Endothelial cell of umbilical vein (primary cell): ENCODE measurements around the gene UVRAG. TPM values are rescaled to one million over a fixed set of nuclear protein-coding genes. Genes with fewer than 3 reads are reported as not detected.

Experiments used
- BruUV-seq: library from RNA; stranded (reverse); fragments of 400-500 nt; replicated peaks from 2 replicates; lab custom pipeline; 2021; lab: Mats Ljungman, UMichigan
- CTCF ChIA-PET: fragments of 300-600, 350-600 bp; sonication (Branson Sonifier 250); formaldehyde crosslinking; loops from one replicate; lab custom pipeline; 2021; ENCODE audit warnings: antibody characterized with exemption, inconsistent platforms; lab: Charles Lee
- POLR2A ChIA-PET: fragments of 300-600, 350-600 bp; sonication (Branson Sonifier 250); formaldehyde crosslinking; loops from one replicate; lab custom pipeline; 2021; ENCODE audit warnings: antibody characterized with exemption, inconsistent platforms; lab: Charles Lee
- DNase-seq: peaks from one replicate; pipeline ENCODE4 v3.0.0-alpha.2; 2011; ENCODE audit warnings: low read depth, low spot score
- FAIRE-seq: peaks from 2 replicates; lab custom pipeline; 2011; peaks lifted over from hg19 to GRCh38; lab: Jason Lieb, UNC
- H2AFZ ChIP-seq: 2 replicates; pipeline ENCODE4 v1.6.0; 2012; ENCODE audit warnings: low read depth, low read length, control low read depth, inconsistent platforms
- H3K27ac ChIP-seq: 2 replicates; pipeline ENCODE4 v1.5.1; 2011; ENCODE audit warnings: low read depth, mild to moderate bottlenecking, control low read depth, low read length, moderate library complexity; ENCODE audit not compliant: insufficient read depth
- H3K27me3 ChIP-seq, 2 experiments: 2 replicates each; pipeline versions ENCODE4 v1.6.0 to v1.6.1; 2011; ENCODE audit warnings: low read length in 2 of 2, mixed read lengths in 1 of 2; ENCODE audit not compliant: control insufficient read depth in 2 of 2, insufficient read depth in 2 of 2
- H3K36me3 ChIP-seq, 2 experiments: 2 replicates in 1 of 2; 3 replicates in 1 of 2; pipeline ENCODE4 v1.5.1; 2011; ENCODE audit warnings: low read length in 2 of 2, mild to moderate bottlenecking in 1 of 2, moderate library complexity in 1 of 2; ENCODE audit not compliant: control insufficient read depth in 2 of 2, insufficient read depth in 2 of 2; ENCODE audit errors: extremely low read depth in 1 of 2
- H3K4me1 ChIP-seq: 3 replicates; pipeline ENCODE4 v1.5.1; 2011; ENCODE audit warnings: mild to moderate bottlenecking, low read length; ENCODE audit not compliant: control insufficient read depth, insufficient read depth; ENCODE audit errors: extremely low read depth
- H3K4me2 ChIP-seq: 2 replicates; pipeline ENCODE4 v1.6.1; 2011; ENCODE audit warnings: low read length, control low read depth, mixed read lengths; ENCODE audit not compliant: insufficient read depth
- H3K4me3 ChIP-seq, 3 experiments: fragments of 200-600 bp in 1 of 3; sonication (generic), shearing (Covaris generic) in 1 of 3; replicated peaks in 1 of 3; 2 replicates each; pipeline ENCODE4 v1.5.1; 2011 to 2016; ENCODE audit warnings: control low read depth in 3 of 3, low read length in 3 of 3, mild to moderate bottlenecking in 2 of 3, inconsistent platforms in 1 of 3, low read depth in 1 of 3, moderate library complexity in 1 of 3; ENCODE audit not compliant: insufficient read depth in 1 of 3
- H3K79me2 ChIP-seq: 2 replicates; pipeline ENCODE4 v1.6.0; 2012; ENCODE audit warnings: low read length, inconsistent platforms; ENCODE audit not compliant: control insufficient read depth, insufficient read depth
- H3K9ac ChIP-seq: replicated peaks from 2 replicates; pipeline ENCODE3; 2011; ENCODE audit warnings: low read length, control low read depth; ENCODE audit not compliant: insufficient read depth; ENCODE audit errors: extremely low read depth
- H3K9me1 ChIP-seq: replicated peaks from 3 replicates; pipeline ENCODE4 v1.6.0; 2011; ENCODE audit warnings: mild to moderate bottlenecking, low read length; ENCODE audit not compliant: control insufficient read depth, insufficient read depth; ENCODE audit errors: extremely low read depth
- H3K9me3 ChIP-seq: replicated peaks from 2 replicates; pipeline ENCODE4 v1.5.1; 2012; ENCODE audit warnings: low read length, inconsistent platforms; ENCODE audit not compliant: control insufficient read depth, insufficient read depth
- H4K20me1 ChIP-seq: replicated peaks from 2 replicates; pipeline ENCODE3; 2011; ENCODE audit warnings: mild to moderate bottlenecking, low read length; ENCODE audit not compliant: control insufficient read depth, insufficient read depth; ENCODE audit errors: extremely low read depth
- EZH2 ChIP-seq: IDR thresholded peaks from 2 replicates; pipeline ENCODE4 v1.6.1; 2012; ENCODE audit warnings: borderline replicate concordance, low read depth, mild to moderate bottlenecking, moderate library complexity, low read length, inconsistent platforms; ENCODE audit not compliant: severe bottlenecking
- GATA2 ChIP-seq: IDR thresholded peaks from 2 replicates; pipeline ENCODE4 v1.7.0; 2011; ENCODE audit warnings: low read depth, mild to moderate bottlenecking, moderate library complexity, mixed read lengths, low read length; ENCODE audit not compliant: insufficient read length, insufficient read depth
- MYC ChIP-seq: IDR thresholded peaks from one replicate; pipeline ENCODE4 v1.6.1; 2011; ENCODE audit warnings: mild to moderate bottlenecking, low read depth, low read length
- POLR2A ChIP-seq: IDR thresholded peaks from 2 replicates; pipeline ENCODE4 v1.6.1; 2012; ENCODE audit warnings: low read depth, mild to moderate bottlenecking, control low read depth, low read length
- POLR2AphosphoS5 ChIP-seq: IDR thresholded peaks from 2 replicates; pipeline ENCODE4 v1.6.1; 2012; ENCODE audit warnings: low read depth, mild to moderate bottlenecking, control low read depth, low read length, moderate library complexity; ENCODE audit not compliant: insufficient read depth
- dilution Hi-C: fragments of 300-500 bp; cut with MboI; formaldehyde crosslinking; loops from one replicate; pipeline ENCODE4 v1.15.0; 2019; ENCODE audit warnings: low sequenced_read_pairs; ENCODE audit not compliant: extremely low pct_ligation_motif_present
- intact Hi-C: fragments of 100-400 bp; cut with micrococcal nuclease; formaldehyde crosslinking; loops from one replicate; pipeline ENCODE4 v1.10.0; 2022
- polyA plus RNA-seq, 4 experiments: library from polyadenylated mRNA; depleted of rRNA in 3 of 4; stranded (reverse) in 3 of 4; unstranded in 1 of 4; fragments of >200 nt; gene quantifications; 2 replicates each; pipeline versions ENCODE4 v1.2.1 to v1.2.3, GENCODE V29; 2011 to 2012; ENCODE audit warnings: missing spikeins in 1 of 4
- total RNA-seq: library from RNA; stranded (reverse); gene quantifications from 2 replicates; pipeline ENCODE4 v1.2.3, GENCODE V29; 2021
- TF ChIP-seq, protein P1 (sequence below), 2 donors: IDR thresholded peaks; 1 replicate in 1 of 2; 2 replicates in 1 of 2; pipeline ENCODE4 v1.5.1; 2011; ENCODE audit warnings: low read length in 2 of 2, mild to moderate bottlenecking in 2 of 2, moderate library complexity in 2 of 2, control low read depth in 1 of 2, inconsistent platforms in 1 of 2, low read depth in 1 of 2; ENCODE audit not compliant: insufficient read depth in 1 of 2; ENCODE audit errors: extremely low read depth in 1 of 2
- TF ChIP-seq, protein P2 (sequence below): IDR thresholded peaks from 2 replicates; pipeline ENCODE4 v1.6.1; 2011; ENCODE audit not compliant: insufficient read depth, insufficient read length

The UVRAG gene
- total and polyA plus RNA-seq, 2 donors (not counting 3 experiments of a cell fraction or from before 2014, with no cell fraction given) = 21.2 to 65.6 TPM

DNA sequence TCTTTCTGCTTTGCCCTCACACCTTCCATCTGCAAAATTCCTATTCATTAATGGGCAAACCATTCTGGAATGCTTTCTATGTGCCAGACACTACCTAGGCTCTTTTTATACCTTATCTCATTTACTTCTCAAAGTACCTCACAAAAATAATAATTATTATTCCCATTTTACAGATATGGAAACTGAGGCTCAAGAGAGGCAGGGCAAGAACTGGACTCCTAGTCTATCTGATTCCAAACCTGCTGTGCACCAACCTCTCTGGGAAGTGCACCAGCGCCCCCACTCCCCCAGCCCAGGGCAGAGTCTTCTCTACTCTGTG, 47.3 kb upstream of the UVRAG start:
- Histone ChIP-seq H4K20me1 (no peaks in the 10 kb centered on the region), H3K27ac (no peak overlapping the region), H3K9ac (no peak overlapping the region), H3K27me3 (peaks cover 19 to 25% of the 10 kb centered on the region in 2 experiments), H3K4me3 (no peak overlapping the region), H3K9me1 (no peaks in the 10 kb centered on the region), H3K4me1 (peaks cover 9% of the 10 kb centered on the region), H2AFZ (no peak overlapping the region), H3K36me3 (no peaks in the 10 kb centered on the region), H3K9me3 (no peaks in the 10 kb centered on the region), H3K4me2 (no peak overlapping the region), H3K79me2 (no peaks in the 10 kb centered on the region)
- no peak for TF ChIP-seq POLR2AphosphoS5
- no peak for TF ChIP-seq GATA2
- TF ChIP-seq, protein P1, sequence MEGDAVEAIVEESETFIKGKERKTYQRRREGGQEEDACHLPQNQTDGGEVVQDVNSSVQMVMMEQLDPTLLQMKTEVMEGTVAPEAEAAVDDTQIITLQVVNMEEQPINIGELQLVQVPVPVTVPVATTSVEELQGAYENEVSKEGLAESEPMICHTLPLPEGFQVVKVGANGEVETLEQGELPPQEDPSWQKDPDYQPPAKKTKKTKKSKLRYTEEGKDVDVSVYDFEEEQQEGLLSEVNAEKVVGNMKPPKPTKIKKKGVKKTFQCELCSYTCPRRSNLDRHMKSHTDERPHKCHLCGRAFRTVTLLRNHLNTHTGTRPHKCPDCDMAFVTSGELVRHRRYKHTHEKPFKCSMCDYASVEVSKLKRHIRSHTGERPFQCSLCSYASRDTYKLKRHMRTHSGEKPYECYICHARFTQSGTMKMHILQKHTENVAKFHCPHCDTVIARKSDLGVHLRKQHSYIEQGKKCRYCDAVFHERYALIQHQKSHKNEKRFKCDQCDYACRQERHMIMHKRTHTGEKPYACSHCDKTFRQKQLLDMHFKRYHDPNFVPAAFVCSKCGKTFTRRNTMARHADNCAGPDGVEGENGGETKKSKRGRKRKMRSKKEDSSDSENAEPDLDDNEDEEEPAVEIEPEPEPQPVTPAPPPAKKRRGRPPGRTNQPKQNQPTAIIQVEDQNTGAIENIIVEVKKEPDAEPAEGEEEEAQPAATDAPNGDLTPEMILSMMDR (IDR thresholded peaks at IDR 0.05; ENCODE audit: extremely low read depth in 1 of 2, insufficient read depth in 1 of 2, low read depth in 1 of 2, low read length in 2 of 2) = no peak
- no peak for TF ChIP-seq MYC
- TF ChIP-seq EZH2 = no peak
- TF ChIP-seq POLR2A = no peak
- TF ChIP-seq, protein P2, sequence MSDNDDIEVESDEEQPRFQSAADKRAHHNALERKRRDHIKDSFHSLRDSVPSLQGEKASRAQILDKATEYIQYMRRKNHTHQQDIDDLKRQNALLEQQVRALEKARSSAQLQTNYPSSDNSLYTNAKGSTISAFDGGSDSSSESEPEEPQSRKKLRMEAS = no peak
- FAIRE-seq = no peak
- dilution Hi-C loops = no loop called here
- intact Hi-C loops = loop anchor here (1.0 kb wide), 1 partner anchor 44 kb away; no protein-coding TSS in a partner anchor
- CTCF ChIA-PET = no interaction called here
- no peak for DNase-seq
- POLR2A ChIA-PET = no interaction called here
- BruUV-seq = no TSS peak
